DND-41 (cell line): ENCODE results near the gene LCE7A.

ENCODE experiments used
- ATAC-seq: fragments of 200-7000 bp; cut with Tn5 transposase; 3 replicates; pipeline ENCODE4 v1.9.1; 2021; ENCODE audit warnings: low read depth; ENCODE audit not compliant: insufficient read depth
- DNase-seq: peaks from one replicate; pipeline ENCODE4 v3.0.0-alpha.2; 2020
- H2AFZ ChIP-seq: 2 replicates; pipeline ENCODE4 v1.6.0; 2012; ENCODE audit warnings: low read depth, low read length
- H3K27ac ChIP-seq: 2 replicates; pipeline ENCODE4 v1.5.1; 2012; ENCODE audit warnings: low read length, inconsistent platforms
- H3K27me3 ChIP-seq: fragments of 200-600 bp; sonication (generic); 2 replicates; pipeline ENCODE4 v1.6.0; 2012; ENCODE audit warnings: low read length, mild to moderate bottlenecking, inconsistent platforms; ENCODE audit not compliant: insufficient read depth, poor library complexity
- H3K36me3 ChIP-seq: 2 replicates; pipeline ENCODE4 v1.5.1; 2012; ENCODE audit warnings: low read length, inconsistent platforms; ENCODE audit not compliant: insufficient read depth
- H3K4me1 ChIP-seq: 2 replicates; pipeline ENCODE4 v1.5.1; 2012; ENCODE audit warnings: mild to moderate bottlenecking, low read length; ENCODE audit not compliant: insufficient read depth
- H3K4me2 ChIP-seq: 2 replicates; pipeline ENCODE4 v1.6.0; 2012; ENCODE audit warnings: mild to moderate bottlenecking, moderate library complexity, low read length, inconsistent platforms; ENCODE audit not compliant: insufficient read depth
- H3K4me3 ChIP-seq, 2 experiments: fragments of 200-600 bp in 1 of 2; shearing (Covaris generic) in 1 of 2; 2 replicates each; pipeline ENCODE4 v1.5.1; 2012 to 2016; ENCODE audit warnings: inconsistent platforms in 2 of 2, low read length in 2 of 2, mild to moderate bottlenecking in 2 of 2, low read depth in 1 of 2, moderate library complexity in 1 of 2
- H3K79me2 ChIP-seq: 2 replicates; pipeline ENCODE4 v1.6.0; 2012; ENCODE audit warnings: low read length, inconsistent platforms; ENCODE audit not compliant: insufficient read depth
- H3K9ac ChIP-seq: 2 replicates; pipeline ENCODE4 v1.6.0; 2012; ENCODE audit warnings: low read depth, mild to moderate bottlenecking, inconsistent platforms, low read length, moderate library complexity
- H3K9me3 ChIP-seq: 2 replicates; pipeline ENCODE4 v1.5.1; 2012; ENCODE audit warnings: low read length, moderate library complexity, mild to moderate bottlenecking, inconsistent platforms; ENCODE audit not compliant: insufficient read depth, severe bottlenecking
- H4K20me1 ChIP-seq: 2 replicates; pipeline ENCODE4 v1.6.0; 2012; ENCODE audit warnings: low read length; ENCODE audit not compliant: insufficient read depth
- EZH2 ChIP-seq: IDR thresholded peaks from 3 replicates; pipeline ENCODE4 v1.6.1; 2012; ENCODE audit warnings: borderline replicate concordance, low read depth, mild to moderate bottlenecking, moderate library complexity, low read length, inconsistent platforms; ENCODE audit not compliant: severe bottlenecking
- TF ChIP-seq, protein P1 (sequence below): IDR thresholded peaks from 2 replicates; pipeline ENCODE4 v1.5.1; 2012; ENCODE audit warnings: borderline replicate concordance, low read length, moderate library complexity, mild to moderate bottlenecking; ENCODE audit not compliant: poor library complexity, severe bottlenecking; ENCODE audit errors: extremely low read depth

The LCE7A gene

DNA sequence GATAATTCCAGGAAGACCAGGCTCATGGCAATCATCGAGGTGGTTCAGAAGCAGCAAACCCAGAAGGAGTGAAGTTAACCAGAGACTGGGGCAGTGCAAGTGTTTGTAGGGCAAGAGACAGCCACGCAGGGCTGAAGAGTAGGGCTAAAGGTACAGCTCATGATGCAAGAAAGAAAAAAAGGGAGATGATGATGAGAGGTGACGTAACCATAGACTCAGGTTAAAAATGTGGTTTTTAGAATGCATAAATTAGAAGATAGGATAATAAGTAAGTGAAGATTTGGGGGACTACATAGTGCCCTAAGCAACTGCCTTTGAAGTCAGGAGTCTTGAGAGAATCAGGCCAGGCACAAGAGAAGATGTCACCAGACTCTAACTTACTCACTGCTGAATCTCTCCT lies 333 bp downstream of the LCE7A start:
- no peaks in the 10 kb centered on the region for H3K79me2 ChIP-seq
- no peak overlapping the region for H2AFZ ChIP-seq
- peaks cover 24% of the 10 kb centered on the region for H3K27me3 ChIP-seq
- TF ChIP-seq, protein P1, sequence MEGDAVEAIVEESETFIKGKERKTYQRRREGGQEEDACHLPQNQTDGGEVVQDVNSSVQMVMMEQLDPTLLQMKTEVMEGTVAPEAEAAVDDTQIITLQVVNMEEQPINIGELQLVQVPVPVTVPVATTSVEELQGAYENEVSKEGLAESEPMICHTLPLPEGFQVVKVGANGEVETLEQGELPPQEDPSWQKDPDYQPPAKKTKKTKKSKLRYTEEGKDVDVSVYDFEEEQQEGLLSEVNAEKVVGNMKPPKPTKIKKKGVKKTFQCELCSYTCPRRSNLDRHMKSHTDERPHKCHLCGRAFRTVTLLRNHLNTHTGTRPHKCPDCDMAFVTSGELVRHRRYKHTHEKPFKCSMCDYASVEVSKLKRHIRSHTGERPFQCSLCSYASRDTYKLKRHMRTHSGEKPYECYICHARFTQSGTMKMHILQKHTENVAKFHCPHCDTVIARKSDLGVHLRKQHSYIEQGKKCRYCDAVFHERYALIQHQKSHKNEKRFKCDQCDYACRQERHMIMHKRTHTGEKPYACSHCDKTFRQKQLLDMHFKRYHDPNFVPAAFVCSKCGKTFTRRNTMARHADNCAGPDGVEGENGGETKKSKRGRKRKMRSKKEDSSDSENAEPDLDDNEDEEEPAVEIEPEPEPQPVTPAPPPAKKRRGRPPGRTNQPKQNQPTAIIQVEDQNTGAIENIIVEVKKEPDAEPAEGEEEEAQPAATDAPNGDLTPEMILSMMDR, result no peak
- no peak for TF ChIP-seq EZH2
- H3K27ac ChIP-seq, result no peak overlapping the region
- H4K20me1 ChIP-seq, result no peaks in the 10 kb centered on the region
- no peaks in the 10 kb centered on the region for H3K36me3 ChIP-seq
- ATAC-seq, result no peak
- no peak overlapping the region for H3K4me2 ChIP-seq
- no peaks in the 10 kb centered on the region for H3K9me3 ChIP-seq
- DNase-seq, result no peak
- H3K4me1 ChIP-seq, result no peaks in the 10 kb centered on the region
- no peak overlapping the region for H3K9ac ChIP-seq
- no peak overlapping the region for H3K4me3 ChIP-seq

DNA sequence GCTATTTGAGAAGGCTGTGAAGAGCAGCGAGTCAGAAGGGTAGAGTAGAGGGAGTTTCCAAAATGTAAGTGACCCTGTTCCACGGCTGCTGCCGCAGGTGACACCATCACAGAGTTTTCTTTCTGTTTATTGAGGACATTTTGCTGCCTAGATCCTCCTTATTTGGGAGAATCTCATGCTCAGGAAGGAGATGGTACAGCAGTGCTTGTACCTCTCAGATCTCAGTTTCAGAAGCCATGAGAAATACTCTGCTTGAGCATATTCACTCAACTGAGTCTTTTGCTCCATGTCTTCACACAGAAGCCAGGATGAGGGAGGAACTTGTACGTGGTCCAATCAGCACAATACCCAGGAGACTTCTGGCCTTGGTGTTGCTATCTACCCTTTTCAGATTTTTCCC lies 1.6 kb downstream of the LCE7A start:
- Histone ChIP-seq H3K4me2 (no peak overlapping the region), H4K20me1 (no peaks in the 10 kb centered on the region), H2AFZ (no peak overlapping the region), H3K4me1 (no peaks in the 10 kb centered on the region), H3K27me3 (peaks cover 27% of the 10 kb centered on the region), H3K9ac (no peak overlapping the region), H3K79me2 (no peaks in the 10 kb centered on the region), H3K9me3 (no peaks in the 10 kb centered on the region), H3K36me3 (no peaks in the 10 kb centered on the region), H3K4me3 (no peak overlapping the region), H3K27ac (no peak overlapping the region)
- ATAC-seq, result no peak
- TF ChIP-seq, protein P1, result no peak
- no peak for TF ChIP-seq EZH2
- DNase-seq, result no peak

DNA sequence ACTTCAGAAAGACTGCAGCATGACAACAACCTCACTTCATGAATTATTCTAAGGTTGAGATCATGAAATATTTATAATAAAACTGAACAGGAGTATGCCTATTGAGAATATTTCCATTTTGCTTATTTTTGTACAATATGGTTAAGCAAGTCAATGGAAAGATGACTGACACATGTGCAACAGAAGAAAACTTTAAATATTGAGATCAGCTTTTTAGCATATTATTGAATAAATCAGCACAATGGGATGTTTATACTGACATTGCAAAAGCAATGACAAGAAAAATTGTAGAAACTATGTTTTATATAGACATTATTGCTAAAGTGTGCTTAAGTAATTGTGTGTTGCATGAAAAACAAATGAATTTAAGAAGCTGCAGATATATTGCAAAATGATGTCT lies 4.6 kb downstream of the LCE7A start:
- Histone ChIP-seq H3K36me3 (no peaks in the 10 kb centered on the region), H4K20me1 (no peaks in the 10 kb centered on the region), H3K27ac (no peak overlapping the region), H3K9ac (no peak overlapping the region), H3K27me3 (peaks cover 27% of the 10 kb centered on the region), H2AFZ (no peak overlapping the region), H3K4me2 (no peak overlapping the region), H3K9me3 (no peaks in the 10 kb centered on the region), H3K79me2 (no peaks in the 10 kb centered on the region), H3K4me1 (no peaks in the 10 kb centered on the region), H3K4me3 (no peak overlapping the region)
- TF ChIP-seq, protein P1, result no peak
- no peak for TF ChIP-seq EZH2
- ATAC-seq (no peak), DNase-seq (no peak)

DNA sequence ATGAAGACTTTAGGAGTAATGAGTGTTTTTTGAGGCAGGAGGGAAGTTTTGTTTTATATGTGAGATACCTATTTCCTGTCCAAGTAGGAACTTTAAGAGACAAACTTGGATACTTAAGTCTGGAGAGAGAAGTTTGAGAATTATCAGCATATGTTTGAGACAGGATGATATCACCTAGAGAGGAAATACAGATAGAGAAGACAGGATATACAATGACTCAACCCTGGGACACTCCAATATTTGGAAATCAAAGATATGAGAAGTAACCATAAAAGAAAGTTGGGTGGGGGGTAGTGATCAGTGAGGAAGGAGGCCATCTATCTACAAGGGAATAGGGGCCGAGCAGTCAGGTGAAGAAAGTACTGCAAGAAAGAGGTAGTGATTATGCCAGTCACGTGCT lies 6.5 kb downstream of the LCE7A start:
- Histone ChIP-seq H4K20me1 (peaks cover 4% of the 10 kb centered on the region; the same call in 1 of the 2 replicates), H3K9ac (no peak overlapping the region), H3K27me3 (peaks cover 17% of the 10 kb centered on the region), H3K36me3 (no peaks in the 10 kb centered on the region), H3K79me2 (no peaks in the 10 kb centered on the region), H2AFZ (no peak overlapping the region), H3K4me3 (no peak overlapping the region), H3K4me1 (no peaks in the 10 kb centered on the region), H3K27ac (no peak overlapping the region), H3K9me3 (no peaks in the 10 kb centered on the region), H3K4me2 (no peak overlapping the region)
- TF ChIP-seq, protein P1, result no peak
- no peak for TF ChIP-seq EZH2
- no peak for DNase-seq
- ATAC-seq, result no peak
